ENCODE measurements around the gene CMTM2.

DNA sequence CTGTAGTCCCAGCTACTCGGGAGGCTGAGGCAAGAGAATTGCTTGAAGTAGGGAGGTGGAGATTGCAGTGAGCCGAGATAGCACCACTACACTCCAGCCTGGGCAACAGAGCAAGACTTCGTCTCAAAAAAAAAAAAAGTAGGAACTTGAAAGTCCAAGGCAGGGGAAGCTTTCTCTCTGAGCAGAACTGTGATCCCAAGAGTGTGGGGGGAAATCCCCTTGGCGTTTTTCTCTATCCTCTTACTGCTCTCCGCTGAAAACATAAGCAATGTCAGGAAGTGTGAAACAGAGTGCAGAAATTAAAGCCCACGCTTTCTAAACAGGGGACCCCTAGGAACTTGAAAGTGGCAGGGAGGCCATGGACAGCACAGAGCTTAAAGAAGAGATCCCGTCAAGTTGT, 15.5 kb downstream of the CMTM2 start:
- no peak for TF ChIP-seq POLR2AphosphoS5 (IDR thresholded peaks at IDR 0.05)
- TF ChIP-seq, protein P1, sequence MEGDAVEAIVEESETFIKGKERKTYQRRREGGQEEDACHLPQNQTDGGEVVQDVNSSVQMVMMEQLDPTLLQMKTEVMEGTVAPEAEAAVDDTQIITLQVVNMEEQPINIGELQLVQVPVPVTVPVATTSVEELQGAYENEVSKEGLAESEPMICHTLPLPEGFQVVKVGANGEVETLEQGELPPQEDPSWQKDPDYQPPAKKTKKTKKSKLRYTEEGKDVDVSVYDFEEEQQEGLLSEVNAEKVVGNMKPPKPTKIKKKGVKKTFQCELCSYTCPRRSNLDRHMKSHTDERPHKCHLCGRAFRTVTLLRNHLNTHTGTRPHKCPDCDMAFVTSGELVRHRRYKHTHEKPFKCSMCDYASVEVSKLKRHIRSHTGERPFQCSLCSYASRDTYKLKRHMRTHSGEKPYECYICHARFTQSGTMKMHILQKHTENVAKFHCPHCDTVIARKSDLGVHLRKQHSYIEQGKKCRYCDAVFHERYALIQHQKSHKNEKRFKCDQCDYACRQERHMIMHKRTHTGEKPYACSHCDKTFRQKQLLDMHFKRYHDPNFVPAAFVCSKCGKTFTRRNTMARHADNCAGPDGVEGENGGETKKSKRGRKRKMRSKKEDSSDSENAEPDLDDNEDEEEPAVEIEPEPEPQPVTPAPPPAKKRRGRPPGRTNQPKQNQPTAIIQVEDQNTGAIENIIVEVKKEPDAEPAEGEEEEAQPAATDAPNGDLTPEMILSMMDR (IDR thresholded peaks at IDR 0.05), result no peak
